ENCODE data around the gene EFNA2.

DNA sequence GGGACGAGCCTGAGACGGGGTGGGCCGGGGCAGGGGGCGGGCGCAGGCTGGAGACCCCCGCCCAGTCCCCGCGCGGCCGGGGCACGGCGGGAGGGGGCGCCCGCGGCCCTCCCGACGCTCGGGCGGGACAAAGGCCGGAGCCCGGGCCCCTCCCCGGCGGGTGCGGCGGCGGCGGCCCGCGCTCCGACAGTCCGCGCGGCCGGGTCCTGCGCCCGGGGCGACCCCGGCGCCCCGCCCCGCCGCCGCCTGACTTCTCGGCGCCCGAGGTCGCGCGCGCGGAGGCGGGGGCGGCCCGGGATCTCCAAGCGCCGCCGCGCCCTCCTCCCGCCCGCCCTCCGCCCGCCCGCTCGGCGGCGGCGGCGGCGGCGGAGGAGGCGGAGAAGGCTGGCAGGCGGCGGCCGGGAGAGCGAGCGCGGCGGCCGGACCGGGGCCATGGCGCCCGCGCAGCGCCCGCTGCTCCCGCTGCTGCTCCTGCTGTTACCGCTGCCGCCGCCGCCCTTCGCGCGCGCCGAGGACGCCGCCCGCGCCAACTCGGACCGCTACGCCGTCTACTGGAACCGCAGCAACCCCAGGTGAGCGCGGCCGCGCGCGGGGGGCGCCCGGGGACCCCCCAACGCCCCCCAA lies at the start of gene EFNA2:
- TF ChIP-seq POLR2AphosphoS5 (IDR thresholded peaks at IDR 0.05; ENCODE audit: low read depth, low read length) (no peak), TAF1 (IDR thresholded peaks at IDR 0.05; ENCODE audit: borderline replicate concordance, low read depth, low read length) (no peak)

All from GM12892 (cell line).